H4 (cell line): ENCODE data around the gene RCVRN. TPM values are rescaled to one million over a fixed set of nuclear protein-coding genes. Genes with fewer than 3 reads are reported as not detected.

Source experiments
- DNase-seq: peaks from one replicate; pipeline ENCODE4 v3.0.0-alpha.2; 2015; ENCODE audit warnings: low spot score
- total RNA-seq: library from RNA; depleted of rRNA; stranded (reverse); fragments of >200 nt; shearing (Covaris generic); gene quantifications from 2 replicates; pipeline ENCODE4 v1.2.3, GENCODE V29; 2014

RCVRN gene
- total RNA-seq, 1 experiment from 2014 or later: not detected

- no peak for DNase-seq
Observed at GRCh38 chr17:9898812-9899211, 6.3 kb downstream of the RCVRN start.

DNA sequence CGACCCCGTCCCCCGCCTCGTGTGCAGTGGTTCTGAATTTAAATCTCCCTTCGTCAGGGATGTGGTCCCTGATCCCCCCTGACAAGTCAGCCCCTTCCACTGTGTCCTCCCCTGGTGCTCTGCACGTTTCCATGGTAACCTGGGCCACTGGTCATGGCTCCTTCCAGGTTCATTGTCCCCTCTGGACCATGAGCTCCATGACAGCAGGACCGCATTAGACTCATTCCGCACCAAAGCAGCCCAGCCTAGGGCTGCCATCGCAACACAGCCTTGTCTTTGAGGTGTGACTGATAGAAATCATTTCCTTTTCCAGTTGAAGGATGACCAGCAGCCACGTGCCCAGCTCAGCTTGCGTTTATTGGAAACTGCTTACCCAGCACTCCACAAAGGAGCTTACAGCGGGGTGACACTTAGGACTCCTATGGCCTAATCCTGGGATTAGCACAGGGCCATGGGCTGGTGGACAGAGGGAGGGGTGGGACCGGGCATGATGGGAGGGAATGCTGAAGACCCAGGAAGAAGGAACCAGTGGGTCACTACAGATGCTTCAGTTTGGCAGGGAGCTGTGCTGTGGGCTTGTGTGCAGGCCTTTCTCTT lies 7.6 kb downstream of the RCVRN start:
- no peak for DNase-seq

DNA sequence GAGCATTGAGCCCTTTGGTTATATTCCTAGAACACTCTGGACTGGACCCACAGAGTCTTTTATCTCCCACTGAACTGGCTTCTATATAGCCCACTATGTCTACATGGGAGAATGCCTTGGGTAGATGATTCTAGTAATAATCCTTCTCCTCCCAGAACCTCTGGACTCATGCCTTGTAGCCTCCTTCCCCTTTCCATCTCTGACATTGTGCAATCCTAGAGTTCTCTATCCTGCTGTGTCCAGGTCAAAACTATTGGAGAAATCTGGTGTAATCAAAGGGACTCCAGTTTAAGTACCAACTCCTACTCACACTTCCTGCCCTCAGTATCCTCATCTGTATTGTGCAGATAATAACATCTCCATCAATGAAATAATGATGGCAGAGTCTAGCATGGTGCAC lies 9.1 kb downstream of the RCVRN start:
- no peak for DNase-seq

GRCh38 chr17:9894231-9894630 lies 10.8 kb downstream of the RCVRN start:
- no peak for DNase-seq

DNA sequence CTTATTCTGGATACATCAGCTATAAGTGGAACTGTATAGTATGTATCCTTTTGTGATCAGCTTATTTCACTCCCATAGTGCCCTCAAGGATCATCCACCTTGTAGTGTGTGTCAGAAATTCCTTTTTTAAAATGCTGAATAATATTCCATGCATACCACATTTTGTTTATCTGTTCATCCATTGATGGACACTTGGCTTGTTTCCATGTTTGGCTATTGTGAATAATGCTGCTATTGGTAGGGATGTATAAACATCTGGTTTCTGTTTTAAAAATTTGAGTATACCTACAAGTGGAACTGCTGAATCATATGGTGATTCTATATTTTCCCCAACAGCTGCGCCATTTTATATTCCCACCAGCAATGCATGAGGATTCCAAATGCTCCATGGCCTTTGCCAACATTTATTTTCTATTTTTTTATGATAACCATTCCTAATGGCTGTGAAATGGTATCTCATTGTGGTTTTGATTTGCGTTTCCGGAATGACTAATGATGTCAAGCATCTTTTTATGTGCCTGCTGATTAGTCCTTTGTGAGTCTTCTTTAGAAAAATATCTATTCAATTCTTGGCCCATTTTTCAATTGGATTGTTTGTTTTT lies 11.6 kb downstream of the RCVRN start:
- DNase-seq: no peak

- DNase-seq: peak; percentile 24
Observed at GRCh38 chr17:9890124-9890523, 14.9 kb downstream of the RCVRN start.

GRCh38 chr17:9887508-9887907 lies 17.6 kb downstream of the RCVRN start:
- peak; percentile 21 for DNase-seq

GRCh38 chr17:9886141-9886930 lies 18.7 kb downstream of the RCVRN start:
- no peak for DNase-seq

GRCh38 chr17:9883451-9883850 lies 21.6 kb downstream of the RCVRN start:
- DNase-seq: no peak

DNA sequence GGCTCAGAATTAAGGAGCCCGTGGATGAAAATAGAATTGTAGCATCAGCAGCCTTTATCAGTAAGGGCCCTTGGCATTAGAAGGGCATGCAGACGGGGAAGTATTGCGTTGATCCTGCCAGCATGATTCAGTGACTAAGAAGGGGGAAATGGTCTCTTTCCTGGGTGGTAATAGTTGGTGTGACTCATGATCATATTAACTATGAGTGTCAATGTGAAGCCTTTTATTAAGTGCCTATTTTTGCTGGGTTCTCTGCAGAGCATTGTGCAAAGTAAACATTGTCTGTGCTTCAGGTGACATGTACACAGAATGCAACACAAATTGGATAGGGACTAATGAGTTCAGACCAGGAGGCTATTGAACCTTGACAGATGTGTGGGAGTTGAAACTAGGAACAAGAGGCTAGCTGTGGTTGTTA lies 24.5 kb downstream of the RCVRN start:
- DNase-seq: no peak

- no peak for DNase-seq
Observed at GRCh38 chr17:9878786-9879525, 26.1 kb downstream of the RCVRN start.

DNA sequence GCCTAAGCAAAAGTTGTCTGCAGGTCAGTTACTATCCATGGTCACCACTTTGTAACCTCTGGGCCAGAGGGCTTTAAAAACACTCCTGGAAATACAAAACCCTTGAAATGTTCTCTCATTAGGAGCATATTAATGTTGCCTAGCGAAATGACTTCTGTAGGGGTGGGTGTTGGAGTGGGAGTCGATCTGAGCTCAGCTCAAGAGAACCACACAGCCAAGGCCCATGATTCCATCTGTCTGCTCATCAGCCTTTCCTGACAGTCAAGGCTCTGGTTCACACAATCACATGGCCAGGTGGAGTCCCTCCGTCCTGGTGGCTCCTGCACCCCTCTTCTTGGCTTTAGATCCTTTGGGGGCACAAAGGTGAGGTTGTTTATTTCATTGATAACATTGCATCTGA lies 26.7 kb downstream of the RCVRN start:
- DNase-seq: no peak

DNA sequence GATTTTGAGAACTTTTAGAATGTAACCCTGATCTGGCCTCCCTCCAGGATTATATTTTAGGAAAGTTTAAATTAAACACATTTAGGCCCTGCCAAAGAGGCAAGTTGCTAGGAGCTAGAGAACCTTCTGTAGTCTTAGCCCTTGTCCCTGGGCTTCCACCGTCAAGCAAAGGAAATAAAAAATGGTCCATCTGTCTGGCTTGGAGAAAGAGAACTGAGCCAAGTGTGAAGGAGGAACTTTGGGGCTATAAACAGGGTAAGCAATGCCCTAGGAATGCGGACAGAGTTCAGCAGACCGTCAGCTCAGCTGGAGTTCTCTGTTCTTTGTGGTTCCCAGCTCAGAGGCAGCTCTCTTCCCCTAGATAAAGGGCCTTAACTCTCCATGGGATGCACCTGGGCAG lies 29.6 kb downstream of the RCVRN start:
- DNase-seq: peak; percentile 19

DNA sequence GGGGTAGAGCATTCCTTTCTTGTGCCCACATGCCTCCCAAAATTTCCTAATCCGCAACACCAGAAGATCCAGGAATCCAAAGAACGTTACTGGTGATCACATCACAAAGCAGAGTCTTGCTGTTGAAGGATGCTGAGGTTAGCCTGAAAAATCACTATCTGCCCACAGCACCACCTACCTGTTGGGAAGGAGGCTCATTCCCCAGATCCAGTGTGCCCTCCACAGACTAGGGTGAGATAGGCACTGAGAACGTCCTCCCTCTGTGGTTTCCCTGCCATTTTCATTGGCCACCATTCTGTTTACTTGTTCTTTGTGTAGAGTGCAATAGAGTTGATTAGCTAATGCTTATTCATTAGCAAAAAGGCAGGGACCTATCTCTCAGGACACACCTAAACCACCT lies 30.3 kb downstream of the RCVRN start:
- DNase-seq: no peak

- no peak for DNase-seq
Observed at GRCh38 chr17:9872852-9873251, 32.2 kb downstream of the RCVRN start.

- DNase-seq: no peak
Observed at GRCh38 chr17:9868552-9868951, 36.5 kb downstream of the RCVRN start.

- DNase-seq: no peak
Observed at GRCh38 chr17:9865586-9865985, 39.5 kb downstream of the RCVRN start.

DNA sequence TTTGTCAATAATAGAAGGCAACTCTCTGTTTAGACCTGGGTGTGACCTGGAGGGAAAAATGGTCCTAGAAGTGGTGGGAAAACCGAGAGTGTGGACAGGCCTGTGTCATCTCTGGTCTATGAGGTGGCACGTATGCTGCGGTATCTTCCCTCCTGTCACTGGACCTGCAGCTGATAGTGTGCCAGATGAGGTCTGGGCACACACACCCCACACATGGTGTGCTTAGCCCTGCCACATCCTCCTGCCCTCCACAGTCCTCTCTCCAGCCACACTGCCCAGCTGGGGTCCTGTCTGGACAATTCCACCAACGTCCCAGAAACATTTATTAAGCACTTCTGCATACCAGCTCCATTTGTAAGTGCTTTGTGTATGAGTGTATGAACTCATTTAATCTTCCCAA lies 42.1 kb downstream of the RCVRN start:
- no peak for DNase-seq

GRCh38 chr17:9862220-9862619 lies 42.9 kb downstream of the RCVRN start:
- DNase-seq: no peak

DNA sequence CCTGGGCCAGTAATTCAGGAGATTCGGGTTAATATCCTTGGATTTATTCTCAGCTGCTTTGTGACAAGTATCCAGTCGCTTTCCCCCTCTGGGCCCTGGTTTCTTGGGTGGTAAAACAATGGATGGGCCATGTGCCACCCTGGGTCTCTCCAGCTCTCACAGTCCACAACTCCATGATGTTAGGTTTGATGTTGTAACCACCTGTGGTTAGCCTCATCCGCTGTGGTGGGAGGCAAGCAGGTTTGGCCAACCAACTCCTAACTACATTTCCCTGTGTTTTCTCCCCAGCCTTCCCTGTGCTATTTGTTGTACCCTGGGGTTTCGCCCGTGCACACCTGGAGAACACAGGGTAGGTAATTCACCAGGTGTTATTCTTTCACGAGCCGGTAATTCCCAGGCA lies 44.2 kb downstream of the RCVRN start:
- no peak for DNase-seq

- no peak for DNase-seq
Observed at GRCh38 chr17:9859781-9860180, 45.3 kb downstream of the RCVRN start.

DNA sequence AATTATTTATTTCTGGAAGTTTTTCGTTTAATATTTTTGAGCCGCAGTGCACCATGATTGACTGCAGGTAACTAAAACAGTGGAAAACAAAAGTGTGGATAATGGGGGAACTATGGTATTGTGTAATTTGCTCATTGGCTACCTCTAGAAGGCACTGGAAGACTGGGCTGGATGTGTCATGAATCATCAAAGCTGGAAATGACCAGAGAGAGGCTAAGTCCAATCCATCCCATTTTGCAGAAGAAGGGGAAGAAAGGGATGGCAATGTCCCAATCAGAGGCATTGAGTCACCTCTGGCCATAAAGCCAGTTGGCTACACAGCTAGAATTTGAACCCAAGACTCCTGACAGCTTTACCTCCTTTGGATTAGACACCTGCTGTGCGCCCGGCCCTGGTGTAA lies 50.0 kb downstream of the RCVRN start:
- DNase-seq: no peak

GRCh38 chr17:9854255-9854654 lies 50.8 kb downstream of the RCVRN start:
- no peak for DNase-seq
